GM12865 (cell line): ENCODE measurements around the gene RBM33.
A peak's percentile ranks its signal among the peaks of the same experiment; 100 is the strongest.

Experiments used
- DNase-seq: peaks from one replicate; pipeline ENCODE4 v3.0.0; 2010; ENCODE audit warnings: low read depth
- H3K4me3 ChIP-seq: 2 replicates; pipeline ENCODE4 v1.5.1; 2011; ENCODE audit warnings: mild to moderate bottlenecking, low read depth, low read length, control low read depth
- CTCF ChIP-seq: IDR thresholded peaks from 2 replicates; pipeline ENCODE4 v1.5.1; 2011; ENCODE audit warnings: low read length, control low read depth, low read depth, inconsistent platforms; ENCODE audit not compliant: insufficient read depth; ENCODE audit errors: missing control alignments

RBM33 gene

GRCh38 chr7:155795951-155796350 lies 151.5 kb downstream of the RBM33 start:
- DNase-seq = no peak
- no peak for TF ChIP-seq CTCF
- H3K4me3 ChIP-seq = no peak overlapping the region

GRCh38 chr7:155796381-155797261 lies 152.2 kb downstream of the RBM33 start:
- peak; percentile 87 for TF ChIP-seq CTCF
- no peak overlapping the region for H3K4me3 ChIP-seq
- DNase-seq = peak; percentile 62

- no peak overlapping the region for H3K4me3 ChIP-seq
- DNase-seq = no peak
- no peak for TF ChIP-seq CTCF
Measured at GRCh38 chr7:155797262-155798250, 153.1 kb downstream of the RBM33 start.

GRCh38 chr7:155798673-155799439 lies 154.4 kb downstream of the RBM33 start:
- H3K4me3 ChIP-seq = no peak overlapping the region
- DNase-seq = no peak
- no peak for TF ChIP-seq CTCF

- no peak for DNase-seq
- no peak overlapping the region for H3K4me3 ChIP-seq
- TF ChIP-seq CTCF = no peak
Measured at GRCh38 chr7:155799514-155799913, 155.1 kb downstream of the RBM33 start.

GRCh38 chr7:155800301-155800700 lies 155.8 kb downstream of the RBM33 start:
- DNase-seq = no peak
- H3K4me3 ChIP-seq = no peak overlapping the region

More at GRCh38 chr7:155800301-155800700, 155.8 kb downstream of the RBM33 start:
- TF ChIP-seq CTCF = no peak
